ENCODE measurements around the gene TRABD2B. TPM values are rescaled to one million over a fixed set of nuclear protein-coding genes. Genes with fewer than 3 reads are reported as not detected.

The TRABD2B gene
- total and polyA plus RNA-seq, 2 of the 13 experiments (the other 11 are each of a cell fraction or from before 2014, with no cell fraction given) = 0.04 TPM; not detected in 1

GRCh38 chr1:47824716-47825115, 172.5 kb downstream of the TRABD2B start:
- DNase-seq (ENCODE audit: low spot score) = no peak
- peak overlapping the region; percentile 18; the same call in 1 of the 2 replicates for H3K4me2 ChIP-seq (ENCODE audit: low read depth, low read length)
- WGBS (ENCODE audit: low lambda C conversion rate) = 63% methylated on average over 6 of the region's 8 CpGs
- POLR2A ChIA-PET = no interaction called here
- no peak; the same call in 2 of the 3 replicates for ATAC-seq
- H2AFZ ChIP-seq (ENCODE audit: low read length) = no peak overlapping the region
- no peaks in the 10 kb centered on the region for H3K79me2 ChIP-seq (ENCODE audit: insufficient read depth, low read length)
- BruUV-seq (replicated peaks) = no TSS peak
- H3K9me3 ChIP-seq (ENCODE audit: low read length) = no peaks in the 10 kb centered on the region
- in situ Hi-C loops (cut with HindIII; ENCODE audit: extremely low pct_ligation_motif_present, low pct_unique_long_range_greater_than_20kb) (no loop called here), intact Hi-C loops (cut with micrococcal nuclease; ENCODE audit: unreplicated experiment) (no loop called here)
- CTCF ChIA-PET (ENCODE audit: low intra/inter-chr PET ratio, low total read pairs) = no interaction called here
- no peaks in the 10 kb centered on the region for H3K36me3 ChIP-seq (replicated peaks in 1 of 2; ENCODE audit: control insufficient read depth in 1 of 2, insufficient read depth in 2 of 2, low read length in 2 of 2)
- no peak for FAIRE-seq
- no peak overlapping the region for H3K9ac ChIP-seq (ENCODE audit: insufficient read depth, low read depth, low read length)
- H4K20me1 ChIP-seq (ENCODE audit: insufficient read depth, low read length) = no peaks in the 10 kb centered on the region
- peaks cover 87% of the 10 kb centered on the region for H3K4me1 ChIP-seq (ENCODE audit: insufficient read depth, low read length)
- H3K27ac ChIP-seq (ENCODE audit: extremely low read length, insufficient read depth, low read length) = no peak overlapping the region
- H3K27me3 ChIP-seq (ENCODE audit: control insufficient read depth in 1 of 2, insufficient read depth in 2 of 2, low read length in 2 of 2) = no peaks in the 10 kb centered on the region
- no peak overlapping the region for H3K4me3 ChIP-seq (replicated peaks in 1 of 3; ENCODE audit: insufficient read depth in 1 of 3, low read depth in 2 of 3, low read length in 3 of 3)
- 0 out of 2 replicates have a peak, but pooled peaks have one; percentile 25 for TF ChIP-seq PHF21A (CRISPR knock-in tag; IDR thresholded peaks at IDR 0.05)
- TF ChIP-seq ZFP82 (CRISPR knock-in tag; IDR thresholded peaks at IDR 0.05; ENCODE audit: borderline replicate concordance) = 0 out of 2 replicates have a peak, but pooled peaks have one; percentile 46
- TF ChIP-seq CBFB (CRISPR knock-in tag; IDR thresholded peaks at IDR 0.05) = no peak
- no peak for TF ChIP-seq ZNF569 (CRISPR knock-in tag; IDR thresholded peaks at IDR 0.05; ENCODE audit: borderline replicate concordance)
- TF ChIP-seq ZBTB10 (CRISPR knock-in tag; IDR thresholded peaks at IDR 0.05; ENCODE audit: borderline replicate concordance) = no peak
- TF ChIP-seq NRL (CRISPR knock-in tag; IDR thresholded peaks at IDR 0.05; ENCODE audit: borderline replicate concordance) = 0 out of 2 replicates have a peak, but pooled peaks have one; percentile 10
- TF ChIP-seq ZNF264 (CRISPR knock-in tag; IDR thresholded peaks at IDR 0.05) = no peak
- TF ChIP-seq ZNF687 (CRISPR knock-in tag; IDR thresholded peaks at IDR 0.05) = peak; percentile 53
- TF ChIP-seq SKIL (CRISPR knock-in tag; IDR thresholded peaks at IDR 0.05; ENCODE audit: borderline replicate concordance) = no peak
- TF ChIP-seq ZNF121 (CRISPR knock-in tag; IDR thresholded peaks at IDR 0.05) = no peak
- TF ChIP-seq ZNF660 (CRISPR knock-in tag; IDR thresholded peaks at IDR 0.05; ENCODE audit: borderline replicate concordance, low read depth) = no peak
- TF ChIP-seq ZNF768 (CRISPR knock-in tag; IDR thresholded peaks at IDR 0.05) = 0 out of 2 replicates have a peak, but pooled peaks have one; percentile 22
- no peak for TF ChIP-seq FOSL1 (CRISPR knock-in tag; IDR thresholded peaks at IDR 0.05; ENCODE audit: borderline replicate concordance)
- no peak for TF ChIP-seq RXRA (CRISPR knock-in tag; IDR thresholded peaks at IDR 0.05)
